ENCODE data around the gene TEX22.

The TEX22 gene

DNA sequence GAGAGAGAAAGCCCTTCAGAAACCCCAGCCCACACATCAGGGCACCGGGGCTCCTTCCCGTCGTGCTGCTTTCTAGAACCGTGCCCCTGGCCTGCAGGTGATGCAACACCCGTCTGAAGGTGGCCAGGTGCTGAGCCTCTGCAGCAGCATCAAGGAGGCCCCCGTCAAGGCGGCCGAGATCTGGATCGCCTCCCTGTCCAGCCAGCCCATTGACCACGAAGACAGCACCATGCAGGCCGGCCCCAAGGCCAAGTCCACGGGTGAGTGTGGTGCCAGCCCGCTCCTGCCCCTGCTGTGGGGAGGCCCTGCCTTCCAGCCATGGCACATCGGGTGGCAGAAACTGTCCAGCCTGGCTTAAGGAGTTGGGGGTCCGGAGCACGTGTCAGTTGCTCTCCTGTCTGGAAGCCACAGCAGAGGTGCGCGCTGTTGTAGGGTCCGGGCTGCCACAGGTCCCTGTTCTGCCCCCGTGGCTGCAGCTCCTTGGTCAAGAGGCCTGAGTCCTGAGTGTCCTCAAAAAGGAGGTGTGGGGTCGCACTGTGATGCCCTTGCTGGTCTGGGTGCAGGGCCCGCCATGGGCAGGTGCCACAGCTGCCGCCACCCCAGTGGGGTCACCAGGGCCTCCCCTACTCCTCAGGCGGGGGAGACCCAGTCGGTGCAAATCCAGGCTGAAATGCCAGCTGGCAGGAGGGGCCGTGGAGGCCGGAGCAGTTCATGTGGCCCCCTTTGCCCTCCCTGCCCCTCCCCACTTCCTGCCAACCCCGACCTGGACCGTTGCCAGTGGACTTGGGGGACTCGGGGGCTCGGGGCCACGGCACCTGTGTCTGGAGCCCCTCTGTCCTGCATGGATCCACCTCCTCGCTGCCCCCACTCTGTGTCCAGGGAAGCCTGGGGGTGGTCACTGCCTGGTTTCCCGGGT is 31.0 kb upstream of the TEX22 start:
- no peak for DNase-seq

DNA sequence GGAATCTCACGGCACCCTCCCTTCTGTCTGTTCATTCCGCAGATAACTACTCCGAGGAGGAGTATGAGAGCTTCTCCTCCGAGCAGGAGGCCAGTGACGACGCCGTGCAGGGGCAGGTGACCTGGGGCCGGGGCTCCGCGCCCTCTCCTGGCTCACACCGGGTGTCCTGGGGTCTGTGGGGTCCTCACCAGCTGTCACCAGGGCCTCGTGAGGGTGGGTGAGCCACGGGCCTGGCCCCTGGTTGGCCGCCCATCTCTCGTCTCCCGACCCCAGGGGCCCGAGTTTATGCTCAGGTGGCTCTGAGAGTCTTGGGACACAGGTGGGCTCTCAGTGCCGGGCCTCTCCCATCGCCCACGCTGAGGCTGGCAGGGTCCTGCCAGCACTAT is 30.3 kb upstream of the TEX22 start:
- no peak for DNase-seq

DNA sequence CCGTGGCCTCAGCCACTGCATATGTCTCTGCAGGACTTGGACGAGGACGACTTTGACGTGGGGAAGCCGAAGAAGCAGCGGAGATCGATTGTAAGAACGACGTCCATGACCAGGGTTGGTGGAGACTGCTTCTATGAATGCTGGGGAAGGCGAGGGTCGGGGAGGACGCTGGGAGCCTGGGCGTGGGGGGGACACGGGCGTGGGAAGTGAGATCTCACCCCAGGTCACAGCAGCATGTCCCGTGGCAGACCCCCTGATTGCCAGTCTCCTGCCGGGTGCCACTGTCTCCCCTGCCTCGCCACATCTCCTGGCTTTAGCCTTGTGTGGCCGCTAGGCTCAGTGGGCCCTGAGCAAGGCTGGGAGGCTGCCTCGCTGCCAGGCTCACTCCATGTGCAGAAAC is 29.9 kb upstream of the TEX22 start:
- no peak for DNase-seq

DNA sequence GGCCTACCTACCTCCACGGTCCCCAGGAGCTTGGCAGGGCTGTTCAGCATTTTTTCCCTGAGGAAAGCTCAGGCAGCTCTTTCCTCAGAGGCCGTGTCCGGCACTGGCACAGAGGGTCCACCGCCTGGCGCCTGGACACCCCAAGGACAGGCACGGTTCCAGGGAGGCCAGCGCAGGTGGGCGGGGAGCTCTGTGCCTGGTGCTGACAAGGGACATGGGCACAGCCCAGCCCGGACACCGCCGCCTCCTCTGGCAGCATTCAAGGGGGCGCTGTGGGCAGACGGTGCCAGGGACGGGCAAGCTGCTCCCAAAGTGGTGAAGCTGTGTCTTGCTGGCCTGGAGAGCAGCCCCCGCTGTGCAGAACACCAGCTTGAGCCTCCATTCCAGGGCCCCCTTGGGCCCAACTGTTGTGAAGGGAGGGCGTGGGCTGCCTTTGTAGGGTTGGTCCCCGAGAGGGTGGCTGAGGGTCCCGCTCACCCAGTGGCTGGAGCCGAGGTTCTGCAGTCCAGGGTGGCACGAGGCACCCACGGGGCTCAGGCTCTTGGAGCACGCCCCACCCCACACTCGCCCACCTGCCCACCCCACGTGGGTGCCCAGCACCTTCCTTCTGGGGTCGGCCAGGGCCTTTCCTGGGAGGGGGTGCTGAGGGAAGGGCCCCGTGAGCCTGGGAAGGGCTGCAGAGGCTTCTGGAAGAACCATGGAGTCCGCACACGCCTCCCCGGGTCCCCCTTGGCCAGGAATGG is 29.3 kb upstream of the TEX22 start:
- DNase-seq = no peak

DNA sequence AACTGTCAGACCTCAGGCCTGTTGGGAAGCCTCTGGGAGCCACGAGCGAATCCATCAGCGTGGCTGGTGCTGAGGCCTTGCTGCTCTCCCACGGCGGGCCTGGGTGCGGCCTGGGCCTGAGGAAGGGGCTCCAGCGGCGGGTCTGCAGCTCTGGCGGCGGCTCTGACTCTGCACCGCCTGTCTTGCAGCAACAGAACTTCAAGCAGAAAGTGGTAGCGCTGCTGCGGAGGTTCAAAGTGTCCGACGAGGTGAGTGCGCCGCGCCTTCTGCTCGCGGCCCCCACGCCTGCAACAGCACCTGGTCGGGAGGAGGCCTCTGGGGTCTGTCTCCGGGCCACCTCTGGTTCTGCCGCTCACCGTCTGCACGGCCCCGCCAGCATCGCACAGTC is 28.7 kb upstream of the TEX22 start:
- no peak for DNase-seq

DNA sequence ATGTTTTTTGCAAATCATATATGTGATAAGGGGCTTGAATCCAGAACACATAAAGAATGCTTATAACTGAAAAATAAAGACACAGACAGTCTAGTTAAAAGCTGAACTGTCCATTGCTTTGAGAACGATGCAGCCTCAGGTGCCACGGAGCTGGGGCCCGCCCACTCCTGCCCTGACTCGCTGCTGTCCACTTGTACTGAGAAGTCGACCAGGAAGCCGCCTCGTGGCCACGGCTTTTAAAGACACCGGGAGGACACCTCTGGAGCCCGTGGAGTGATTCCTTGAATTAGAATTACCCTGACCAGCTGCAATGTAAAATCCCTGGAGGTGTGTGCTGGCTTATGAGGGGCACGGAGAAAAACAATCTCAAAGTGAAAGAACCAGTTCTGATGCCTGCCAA is 23.9 kb upstream of the TEX22 start:
- no peak for DNase-seq

DNA sequence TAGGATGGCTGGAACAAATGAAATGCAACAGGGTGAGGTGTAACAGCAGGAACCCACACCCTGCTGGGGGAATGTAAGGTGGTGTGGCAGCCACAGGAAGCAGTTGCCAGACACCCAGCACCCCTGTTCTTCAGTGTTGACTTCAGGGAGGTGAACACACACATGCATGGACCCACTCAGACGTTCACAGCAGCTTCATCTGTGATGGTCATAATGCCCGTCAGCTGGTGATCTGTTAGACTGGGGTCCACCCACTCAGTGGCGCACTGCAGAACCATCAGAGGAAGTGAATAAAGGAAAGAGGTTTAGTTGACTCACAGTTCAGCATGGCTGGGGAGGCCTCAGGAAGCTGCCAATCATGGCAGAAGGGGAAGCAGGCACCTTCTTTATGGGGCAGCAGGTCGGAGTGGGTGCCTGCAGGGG is 22.7 kb upstream of the TEX22 start:
- DNase-seq = no peak

DNA sequence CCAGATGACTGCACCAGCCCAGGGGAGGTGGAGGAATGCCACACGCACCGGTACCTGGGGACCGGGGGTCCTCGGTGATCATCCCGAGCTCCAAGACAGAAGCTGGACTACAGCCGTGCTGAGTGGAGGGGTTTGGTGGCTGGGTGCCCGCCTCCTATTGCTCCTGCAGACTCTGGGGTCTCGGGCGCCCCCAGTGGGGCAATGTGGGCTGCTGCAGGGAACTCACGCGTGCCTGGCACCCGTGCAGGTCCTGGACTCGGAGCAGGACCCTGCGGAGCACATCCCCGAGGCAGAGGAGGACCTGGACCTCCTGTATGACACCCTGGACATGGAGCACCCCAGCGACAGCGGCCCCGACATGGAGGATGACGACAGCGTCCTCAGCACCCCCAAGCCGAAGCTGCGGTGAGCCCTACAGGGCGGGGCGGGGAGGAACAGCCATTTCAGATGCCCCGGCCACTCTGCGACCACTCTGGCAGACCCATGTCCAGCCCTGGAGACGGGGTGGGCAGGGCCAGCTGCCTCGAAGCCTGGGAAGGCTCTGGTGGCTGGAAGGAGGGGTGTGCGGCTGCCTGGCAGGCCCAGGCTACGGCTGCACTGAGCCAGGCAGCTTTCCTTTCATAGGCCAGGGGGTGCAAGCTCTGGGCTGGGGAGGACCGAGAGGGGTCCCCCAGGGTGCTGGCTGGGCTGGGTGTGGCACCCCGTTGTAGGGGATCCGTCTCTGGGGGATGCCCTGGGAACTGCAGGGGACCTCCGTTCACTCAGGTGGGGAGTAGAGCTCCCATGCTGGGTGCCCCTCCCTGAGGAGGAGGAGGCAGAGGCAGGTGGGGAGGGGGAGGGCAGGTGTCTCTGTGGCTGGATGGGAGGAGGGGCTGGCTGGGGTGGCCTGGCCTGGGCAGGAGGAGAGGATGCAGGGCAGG is 21.6 kb upstream of the TEX22 start:
- no peak for DNase-seq

DNA sequence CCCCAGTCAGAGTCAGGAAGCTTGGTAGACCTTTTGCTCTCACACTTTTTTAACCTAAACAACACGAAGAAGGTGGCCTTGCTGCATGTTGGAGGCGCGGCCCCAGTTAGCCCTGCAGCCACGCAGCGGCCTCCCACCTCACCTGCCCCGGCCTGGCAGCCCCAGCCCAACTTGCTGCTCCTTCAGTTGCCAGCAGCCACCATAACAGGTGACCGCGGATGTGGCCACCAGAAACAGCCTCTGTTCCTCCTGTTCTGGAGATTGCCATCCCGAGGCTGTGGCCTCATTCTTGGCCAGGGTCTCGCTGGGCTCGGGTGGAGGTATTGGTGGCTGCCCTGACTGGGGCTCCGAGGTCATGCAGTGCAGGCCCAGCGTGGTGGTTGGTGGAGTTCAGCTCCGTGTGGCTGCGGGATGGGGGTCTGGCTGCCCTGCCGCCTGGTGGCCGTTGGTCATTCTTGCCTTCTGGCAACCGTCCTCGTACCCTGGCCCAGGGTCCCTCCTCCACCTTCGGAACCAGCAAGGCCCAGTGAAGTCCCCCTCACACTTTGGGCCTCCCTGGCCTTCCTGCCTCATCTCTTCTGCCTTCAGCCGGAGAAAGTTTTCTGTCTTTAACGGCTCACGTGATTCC is 20.7 kb upstream of the TEX22 start:
- DNase-seq = no peak

DNA sequence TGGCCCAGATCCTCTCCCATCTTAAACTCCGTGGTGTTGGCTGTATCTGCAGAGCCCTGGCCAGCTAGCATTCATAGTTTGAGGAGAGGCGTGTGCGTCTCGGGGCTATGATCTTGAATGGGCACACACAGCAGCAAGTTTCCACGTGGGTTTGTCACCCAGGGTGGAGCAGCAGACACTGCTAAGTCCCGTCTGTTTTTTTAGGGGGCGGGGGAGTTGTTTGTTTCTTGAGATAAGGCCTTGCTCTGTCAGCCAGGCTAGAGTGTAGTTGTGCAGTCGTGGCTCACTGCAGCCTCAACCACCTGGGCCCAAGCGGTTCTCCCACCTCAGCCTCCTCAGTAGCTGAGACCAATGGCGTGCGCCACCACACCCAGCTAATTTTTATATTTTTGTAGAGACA is 20.1 kb upstream of the TEX22 start:
- no peak for DNase-seq

DNA sequence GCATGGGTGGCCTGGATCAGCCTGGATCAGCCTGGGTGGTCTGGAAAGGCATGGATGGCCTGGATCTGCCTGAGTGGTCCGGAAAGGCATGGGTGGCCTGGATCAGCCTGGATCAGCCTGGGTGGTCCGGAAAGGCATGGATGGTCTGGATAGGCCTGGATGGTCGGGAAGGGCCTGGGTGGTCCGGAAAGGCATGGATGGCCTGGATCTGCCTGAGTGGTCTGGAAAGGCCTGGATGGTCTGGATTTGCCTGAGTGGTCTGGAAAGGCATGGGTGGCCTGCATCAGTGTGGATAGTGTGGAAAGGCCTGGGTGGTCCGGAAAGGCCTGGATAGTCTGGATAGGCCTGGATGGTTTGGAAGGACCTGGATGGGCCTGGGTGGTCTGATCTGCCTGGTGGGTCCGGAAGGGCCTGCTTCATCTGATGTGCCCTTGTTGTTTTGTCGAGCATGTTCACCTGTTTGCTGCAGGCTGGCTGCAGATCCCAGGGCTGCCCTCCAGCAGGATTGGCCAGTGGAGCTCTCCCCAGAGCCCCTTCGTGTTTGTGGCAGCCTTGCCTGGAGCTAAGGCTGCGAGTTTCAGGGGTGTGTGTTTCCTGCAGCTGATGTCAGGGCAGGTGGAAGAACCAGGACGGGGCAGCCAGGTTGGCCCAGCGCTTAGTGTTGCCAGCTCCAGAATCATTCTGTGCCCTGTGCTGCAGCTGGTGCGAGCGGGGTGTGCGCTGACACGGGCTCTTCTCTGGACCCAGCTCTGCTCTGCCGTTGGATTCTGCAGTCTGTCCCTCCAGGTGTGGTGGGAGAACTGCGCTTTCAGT is 19.3 kb upstream of the TEX22 start:
- no peak for DNase-seq

DNA sequence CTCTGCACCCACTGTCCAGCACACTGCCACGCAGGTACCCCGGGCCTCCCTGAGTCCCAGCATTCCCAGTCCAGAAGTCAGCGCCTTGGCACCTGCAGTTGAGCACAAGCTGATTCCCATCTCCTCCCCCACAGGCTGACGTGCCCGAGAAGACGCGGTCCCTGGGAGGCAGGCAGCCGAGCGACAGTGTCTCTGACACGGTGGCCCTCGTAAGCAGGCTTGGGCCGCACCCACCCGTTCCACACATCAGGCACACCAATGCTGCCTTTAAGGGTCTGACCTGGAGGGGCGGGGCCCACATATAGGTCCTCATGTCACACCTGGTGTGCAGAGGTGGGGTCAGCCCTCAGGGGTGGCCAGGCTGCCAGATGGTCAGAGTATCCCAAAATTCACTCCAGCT is 18.4 kb upstream of the TEX22 start:
- DNase-seq = no peak

DNA sequence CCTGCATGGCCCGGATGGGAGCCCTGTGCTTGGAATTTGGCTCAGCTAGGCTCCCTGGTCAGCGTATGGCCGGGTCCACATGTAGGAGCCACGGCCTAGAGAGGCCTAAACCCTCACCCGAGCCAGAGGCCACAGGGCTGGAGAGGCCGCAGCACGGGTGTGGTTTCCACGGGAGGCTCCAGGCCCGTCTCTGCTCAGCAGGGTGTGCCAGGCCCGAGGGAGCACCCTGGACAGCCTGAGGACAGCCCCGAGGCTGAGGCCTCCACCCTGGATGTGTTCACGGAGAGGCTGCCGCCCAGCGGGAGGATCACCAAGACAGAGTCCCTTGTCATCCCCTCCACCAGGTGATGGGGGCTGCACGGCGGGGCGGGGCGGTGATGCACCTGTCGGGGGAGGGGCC is 17.6 kb upstream of the TEX22 start:
- DNase-seq = no peak

DNA sequence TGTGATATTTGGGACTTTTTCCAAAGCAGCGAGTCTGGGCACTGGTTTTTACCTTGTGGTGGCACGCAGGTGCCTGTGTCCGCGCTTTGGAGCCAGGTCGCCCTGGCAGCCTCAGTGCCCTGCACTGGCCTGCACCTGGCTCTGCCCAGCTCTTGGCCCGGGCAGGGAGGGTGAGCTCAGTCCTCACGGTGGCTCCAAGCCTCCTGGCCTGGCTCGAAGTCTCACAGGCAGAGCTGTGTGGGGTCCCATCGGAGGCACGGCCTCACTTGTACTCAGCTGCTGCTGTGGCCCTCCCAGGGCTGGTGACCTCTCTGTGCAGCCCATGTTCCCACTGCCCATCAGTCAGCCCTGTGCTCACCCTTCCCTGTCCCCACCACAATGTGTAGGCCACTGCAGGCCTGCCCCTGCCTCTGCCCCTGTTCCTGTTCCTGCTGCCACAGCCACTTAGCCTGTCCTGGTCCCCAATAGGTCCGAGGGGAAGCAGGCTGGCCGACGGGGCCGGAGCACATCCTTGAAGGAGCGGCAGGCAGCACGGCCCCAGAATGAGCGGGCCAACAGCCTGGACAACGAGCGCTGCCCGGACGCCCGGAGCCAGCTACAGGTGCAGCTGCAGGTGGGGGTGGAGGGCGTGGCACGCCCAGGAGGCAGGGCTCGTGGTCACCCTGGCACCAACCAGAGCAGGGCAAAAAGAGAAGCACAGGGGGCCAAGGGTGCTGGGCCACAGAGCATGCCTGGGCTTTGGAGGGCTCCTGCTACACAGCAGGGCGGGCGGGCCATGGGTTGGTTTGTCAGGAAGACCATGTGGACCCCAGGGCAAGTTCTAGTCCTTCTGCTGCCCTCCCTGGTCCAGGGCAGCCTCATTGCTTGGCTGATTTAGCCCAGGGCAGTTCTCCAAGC is 16.6 kb upstream of the TEX22 start:
- no peak for DNase-seq

DNA sequence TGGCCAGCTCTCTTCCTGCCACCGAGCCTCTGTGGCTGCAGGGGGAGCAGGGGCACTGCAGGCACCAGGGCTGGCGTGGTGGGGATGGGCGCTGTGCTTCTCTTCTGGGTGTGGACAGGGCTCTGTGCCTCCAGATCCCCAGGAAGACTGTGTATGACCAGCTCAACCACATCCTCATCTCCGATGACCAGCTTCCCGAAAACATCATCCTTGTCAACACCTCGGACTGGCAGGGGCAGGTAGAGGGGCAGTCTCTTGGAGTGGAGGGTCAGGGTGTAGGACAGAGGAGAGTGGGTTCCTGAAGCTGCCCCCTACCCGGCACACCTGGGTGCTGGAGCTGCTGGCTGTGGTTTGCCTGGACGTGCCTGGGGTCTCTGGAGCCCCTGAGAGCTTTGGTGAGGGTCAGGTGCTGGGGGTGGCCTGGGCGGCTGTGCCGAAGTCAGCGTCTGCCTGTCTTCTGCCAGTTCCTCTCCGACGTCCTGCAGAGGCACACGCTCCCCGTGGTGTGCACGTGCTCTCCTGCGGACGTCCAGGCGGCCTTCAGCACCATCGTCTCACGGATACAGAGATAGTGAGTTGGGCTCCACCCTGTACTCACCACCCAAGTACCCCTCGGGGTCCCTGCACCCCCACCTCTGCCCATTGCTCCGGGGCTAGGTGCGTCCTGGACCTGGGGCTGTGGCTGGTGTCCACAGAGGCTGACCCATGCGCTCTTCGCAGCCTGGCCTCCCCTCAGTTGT is 15.8 kb upstream of the TEX22 start:
- no peak for DNase-seq

DNA sequence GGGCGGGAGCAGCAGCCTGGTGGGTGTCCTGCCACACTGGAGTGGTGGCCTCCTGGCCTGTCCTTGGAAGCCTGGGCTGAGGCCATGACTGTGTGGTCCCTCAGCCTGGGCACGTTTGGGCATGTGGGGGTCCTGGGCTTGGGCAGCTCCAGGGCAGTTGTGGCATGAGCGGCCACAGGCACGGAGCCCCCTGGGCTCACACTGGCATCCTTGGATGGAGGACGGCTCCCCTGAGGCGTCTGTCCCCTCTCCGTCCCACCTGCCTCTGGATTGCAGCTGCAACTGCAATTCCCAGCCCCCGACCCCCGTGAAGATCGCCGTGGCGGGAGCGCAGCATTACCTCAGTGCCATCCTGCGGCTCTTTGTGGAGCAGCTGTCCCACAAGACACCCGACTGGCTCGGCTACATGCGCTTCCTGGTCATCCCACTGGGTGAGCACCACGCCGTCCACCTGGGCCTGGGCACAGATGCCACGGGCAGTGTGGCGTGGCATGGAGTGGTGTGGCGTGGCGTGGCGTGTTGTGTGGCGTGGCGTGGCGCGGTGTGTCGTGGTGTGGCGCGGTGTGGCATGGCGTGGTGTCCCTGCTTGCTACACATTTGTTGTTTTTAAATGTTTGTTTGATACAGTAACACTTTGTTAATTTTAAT is 15.1 kb upstream of the TEX22 start:
- DNase-seq = no peak

DNA sequence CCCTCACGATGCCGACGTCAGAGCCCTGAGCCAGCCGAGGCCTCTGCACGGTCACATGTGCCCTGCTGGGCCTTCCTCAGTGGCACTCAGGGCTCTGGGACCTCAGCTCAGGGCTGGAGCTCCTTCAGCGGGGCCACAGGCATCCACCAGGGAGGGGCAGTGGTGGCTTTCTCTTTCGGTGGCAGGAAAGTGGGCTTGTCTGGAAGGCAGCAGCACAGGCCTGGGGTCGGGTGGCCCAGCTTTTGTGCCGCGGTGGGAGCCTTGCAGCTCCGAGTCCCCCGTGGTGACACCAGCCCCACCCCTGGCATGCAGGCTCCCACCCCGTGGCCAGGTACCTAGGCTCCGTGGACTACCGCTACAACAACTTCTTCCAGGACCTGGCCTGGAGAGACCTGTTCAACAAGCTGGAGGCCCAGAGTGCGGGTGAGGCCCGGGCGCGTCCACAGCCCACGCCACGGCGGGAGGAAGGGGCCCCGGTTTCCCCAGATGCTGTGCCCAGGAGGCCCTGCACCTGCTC is 14.2 kb upstream of the TEX22 start:
- no peak for DNase-seq

DNA sequence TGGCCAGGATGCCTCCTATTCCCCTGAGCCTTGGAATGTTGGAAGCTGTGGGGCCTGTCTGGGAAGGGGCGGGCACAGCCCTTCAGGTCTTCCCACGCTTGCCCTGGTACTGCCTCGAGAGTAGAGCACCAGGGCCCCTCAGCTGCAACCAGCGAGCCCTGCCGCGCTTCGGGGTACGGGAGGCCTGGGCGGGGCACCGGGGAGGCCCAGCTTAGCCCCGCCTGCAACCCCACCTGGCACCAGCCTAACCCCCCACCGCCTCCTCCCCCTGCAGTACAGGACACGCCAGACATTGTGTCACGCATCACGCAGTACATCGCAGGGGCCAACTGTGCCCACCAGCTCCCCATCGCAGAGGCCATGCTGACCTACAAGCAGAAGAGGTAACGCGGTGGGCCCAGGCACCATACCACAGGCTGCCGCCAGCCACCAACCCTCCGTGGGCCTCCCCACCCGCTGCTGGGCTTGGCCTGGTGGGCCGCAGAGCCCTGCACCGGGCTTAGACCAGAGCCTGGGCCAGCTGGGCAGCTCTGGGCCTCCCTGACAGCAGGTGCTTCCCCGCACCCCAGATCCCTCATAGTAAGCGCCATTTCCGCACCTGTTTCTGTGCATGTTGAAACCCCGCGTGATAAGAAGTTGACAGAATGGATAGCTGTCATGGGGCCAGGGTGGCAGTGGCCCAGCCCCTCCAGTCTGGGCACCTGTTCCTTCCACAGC is 13.6 kb upstream of the TEX22 start:
- DNase-seq = no peak

DNA sequence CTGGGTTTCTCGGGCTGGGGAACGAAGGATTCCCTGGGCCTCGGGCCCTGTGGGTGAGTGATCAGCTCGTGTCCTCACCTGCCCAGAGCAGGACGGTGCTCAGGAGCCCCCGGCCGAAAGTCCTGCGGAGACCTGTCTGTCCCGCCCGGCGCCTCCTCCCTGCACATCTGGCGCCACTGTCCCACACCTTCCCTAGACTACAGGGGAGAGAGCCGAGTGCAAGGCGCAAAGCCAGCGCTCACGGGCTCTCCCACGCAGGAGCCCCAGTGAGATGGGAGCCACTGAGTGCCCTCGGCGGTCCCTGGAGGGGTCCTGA is 13.1 kb upstream of the TEX22 start:
- DNase-seq = no peak
